HG03135 (cell line): ENCODE results near the gene TRMT5.

Source experiments
- ATAC-seq: cut with Tn5 transposase; IDR thresholded peaks from one replicate; pipeline ENCODE4 v1.9.1; 2021; ENCODE audit warnings: mild to moderate bottlenecking, moderate library complexity; ENCODE audit not compliant: unreplicated experiment

Gene TRMT5

DNA sequence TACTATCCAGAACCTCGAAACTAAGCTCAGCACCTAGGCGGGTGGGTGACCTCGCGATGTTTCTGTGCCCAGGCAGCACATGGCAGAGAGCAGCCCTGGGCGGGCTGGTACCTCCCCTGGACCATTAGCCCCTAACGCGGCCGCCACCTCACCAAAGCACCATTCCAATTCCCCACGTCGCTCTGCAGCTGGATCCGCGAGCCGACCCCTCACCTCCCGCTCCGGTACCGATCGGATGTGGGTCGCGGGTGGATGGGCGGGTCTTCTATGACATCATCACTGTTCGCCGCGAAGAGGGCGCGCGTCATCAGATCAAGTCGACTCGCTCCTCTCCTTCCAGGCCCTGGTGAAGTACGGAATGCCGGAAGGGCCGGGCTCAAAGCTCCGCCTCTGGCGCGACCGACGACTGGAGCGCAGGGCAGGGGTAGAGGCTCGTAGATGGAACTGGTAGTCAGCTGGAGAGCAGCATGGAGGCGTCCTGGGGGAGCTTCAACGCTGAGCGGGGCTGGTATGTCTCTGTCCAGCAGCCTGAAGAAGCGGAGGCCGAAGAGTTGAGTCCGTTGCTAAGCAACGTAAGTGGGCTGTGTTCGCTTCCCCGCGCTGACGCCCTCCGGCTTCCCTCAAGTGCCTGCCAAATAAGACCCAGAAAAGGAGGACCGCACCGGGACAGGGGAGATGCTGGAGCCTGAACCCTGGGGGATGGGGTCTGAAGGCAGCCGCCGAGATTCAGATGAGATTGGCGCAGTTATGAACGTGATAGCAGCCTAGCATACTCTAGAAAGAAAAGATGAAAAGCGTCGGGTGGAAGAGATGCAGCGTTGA is at the start of gene TRMT5, which contains the start of gene SLC38A6:
TSS of gene TRMT5 (minus strand) at position 269 of the 822 bp plus-strand sequence. CDS start at position 163, 106 bp downstream.
TSS of gene SLC38A6 (plus strand) at position 435 of the 822 bp plus-strand sequence. CDS start at position 468, 33 bp downstream.
- ATAC-seq, result peak; percentile 86

GRCh38 chr14:61026526-61026925 is 45.6 kb upstream of the TRMT5 start:
- no peak for ATAC-seq

DNA sequence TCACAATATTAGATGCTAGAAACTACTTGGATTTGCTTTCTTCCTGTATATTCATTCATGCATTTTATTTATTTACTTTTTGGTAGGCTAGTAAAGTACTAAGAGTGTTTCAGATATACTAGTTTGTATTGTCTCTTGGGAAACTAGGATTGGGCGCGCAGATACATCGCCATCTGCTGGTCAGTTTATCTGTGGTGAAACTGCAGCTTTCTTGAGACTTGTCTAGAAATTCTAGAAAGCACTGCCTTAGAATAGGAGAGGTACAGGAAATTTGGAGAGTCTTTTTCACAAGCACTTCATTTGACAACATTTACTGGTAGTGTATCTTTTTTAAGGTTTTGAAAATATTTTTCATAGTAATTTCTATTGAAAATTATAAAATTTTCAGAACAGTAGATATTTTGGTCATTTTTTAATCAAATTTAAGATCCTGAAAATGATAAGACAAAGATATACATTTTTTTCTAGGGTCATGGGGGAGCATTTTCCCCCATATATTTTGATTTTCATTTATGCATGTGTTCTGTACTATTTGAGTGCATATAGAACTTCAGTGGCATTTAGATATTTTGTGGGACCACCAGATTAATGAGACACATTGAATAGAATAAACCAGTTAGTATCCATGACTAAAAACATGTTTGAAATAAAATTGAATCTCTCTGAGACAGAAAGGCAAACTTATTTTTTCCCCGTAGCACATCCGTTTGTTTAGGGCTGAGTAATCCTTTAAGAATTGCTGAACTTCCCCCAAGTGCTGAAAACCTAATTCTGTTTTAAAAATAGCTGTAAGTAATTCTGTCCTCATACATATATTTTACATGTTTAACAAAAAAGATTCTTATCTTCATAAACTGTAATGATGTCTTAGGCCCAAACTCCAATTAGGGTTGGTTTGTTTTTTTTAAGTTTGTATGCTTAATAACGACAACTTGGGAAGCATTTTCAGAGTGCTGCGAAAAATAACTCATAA is 44.7 kb upstream of the TRMT5 start:
- no peak for ATAC-seq

DNA sequence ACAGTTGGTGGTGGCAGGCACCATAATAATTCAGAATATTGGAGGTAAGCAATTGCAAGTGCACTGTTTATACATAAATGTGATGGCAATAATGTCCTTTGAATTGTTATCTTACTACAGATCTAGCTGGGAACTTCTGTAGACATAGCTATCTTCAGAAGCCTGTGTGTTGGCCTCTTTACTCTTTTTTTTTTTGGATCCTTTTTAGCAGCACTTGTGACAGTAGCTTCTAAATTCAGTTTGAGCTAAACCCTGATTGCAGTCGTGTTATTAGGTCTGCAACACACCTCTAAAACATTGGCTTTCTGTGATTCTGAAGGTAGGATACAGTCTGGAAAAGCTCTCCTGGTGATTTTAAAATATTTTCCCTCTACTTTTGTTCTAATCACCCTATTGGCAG is 38.7 kb upstream of the TRMT5 start:
- ATAC-seq, result no peak

DNA sequence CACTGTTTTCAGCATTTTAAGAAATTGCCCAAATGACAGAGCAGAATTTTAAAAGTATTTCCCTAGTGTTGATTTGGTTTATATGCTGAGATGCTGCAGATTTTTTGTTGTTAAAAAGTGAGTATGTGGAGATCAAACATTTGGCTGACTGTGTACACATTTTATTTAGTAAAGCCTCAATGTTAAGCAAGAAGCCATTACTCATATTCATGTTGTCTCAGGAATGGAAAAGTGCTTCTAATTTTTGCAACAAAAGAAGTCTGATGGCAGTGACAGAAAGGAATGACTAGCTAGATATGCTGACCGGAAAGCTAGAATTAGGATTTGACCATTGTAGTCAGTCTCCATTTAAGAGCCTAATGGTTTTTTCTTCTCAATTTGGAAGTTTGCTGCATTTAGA is 22.7 kb upstream of the TRMT5 start:
- no peak for ATAC-seq

DNA sequence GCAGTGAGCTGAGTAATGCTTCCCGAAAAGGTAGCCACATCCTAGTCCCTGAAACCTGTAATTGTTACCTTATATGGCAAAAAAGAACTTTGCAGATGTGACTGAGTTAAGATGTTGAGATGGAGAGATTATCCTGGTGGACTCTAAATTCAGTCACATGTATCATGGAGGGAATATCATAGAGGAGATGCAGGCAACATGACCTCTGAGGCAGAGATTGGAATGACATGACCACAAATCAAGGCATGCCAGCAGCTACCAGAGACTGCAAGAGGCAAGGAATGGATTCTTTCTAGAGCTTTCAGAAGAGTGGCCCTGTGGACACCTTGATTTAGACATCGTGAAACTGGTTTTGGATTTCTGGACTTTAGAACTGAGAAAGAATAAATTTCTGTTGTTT is 18.7 kb upstream of the TRMT5 start:
- no peak for ATAC-seq

GRCh38 chr14:60998617-60999016 is 17.7 kb upstream of the TRMT5 start:
- ATAC-seq, result no peak

DNA sequence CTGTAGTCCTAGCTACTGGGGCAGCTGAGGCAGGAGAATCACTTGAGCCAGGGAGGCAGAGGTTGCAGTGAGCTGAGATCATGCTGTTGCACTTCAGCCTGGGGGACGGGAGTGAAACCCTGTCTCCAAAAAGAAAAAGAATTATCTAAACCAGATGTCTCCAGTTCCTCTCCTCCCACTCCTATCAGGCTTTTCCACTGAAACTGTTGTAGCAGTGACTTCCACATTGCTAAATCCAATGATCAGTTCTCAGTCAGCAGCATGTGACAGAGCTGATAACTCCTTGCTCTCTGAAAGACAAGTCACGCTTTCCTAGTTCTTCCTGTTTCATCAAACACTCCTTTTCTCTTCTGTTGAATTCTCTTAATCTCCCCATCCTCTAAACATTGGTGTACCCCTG is 8.7 kb upstream of the TRMT5 start:
- no peak for ATAC-seq

DNA sequence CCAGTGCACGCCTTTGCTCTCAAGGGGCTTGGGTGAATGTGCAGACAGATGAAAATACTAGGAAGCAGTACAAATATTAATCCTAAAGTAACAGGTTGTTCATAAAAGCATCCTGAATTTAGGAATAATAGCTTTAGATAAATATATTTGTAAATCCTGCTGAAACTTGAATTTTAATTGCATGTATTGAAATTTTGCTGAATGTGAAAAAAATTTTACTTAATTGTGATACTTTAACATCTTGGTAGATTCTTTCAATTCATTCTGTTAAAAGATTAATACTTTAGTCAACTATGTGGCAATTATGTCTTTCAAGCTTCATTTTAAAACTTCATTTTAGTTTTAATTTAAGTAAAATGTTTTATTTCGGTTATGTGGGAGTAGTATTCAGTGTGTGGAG is 5.6 kb upstream of the TRMT5 start:
- no peak for ATAC-seq

DNA sequence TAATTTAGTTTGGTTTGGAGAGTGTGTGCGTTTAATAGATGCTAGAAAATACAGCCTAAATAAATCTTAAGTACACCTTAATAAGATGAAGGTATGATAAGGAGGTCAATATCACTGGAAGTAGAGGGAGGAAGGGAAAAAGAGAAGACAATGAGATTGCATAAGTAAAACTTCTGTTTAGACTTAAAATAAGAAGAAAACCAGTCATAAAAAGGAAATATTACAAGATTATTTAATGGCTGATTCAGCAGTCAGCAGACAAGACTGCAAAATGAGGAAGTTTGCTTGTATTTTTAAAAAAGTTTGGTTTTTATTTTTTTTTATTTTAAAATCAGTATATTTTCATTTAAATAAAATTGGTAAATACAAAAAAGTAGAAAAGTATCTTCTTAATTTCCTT is 3.3 kb upstream of the TRMT5 start:
- ATAC-seq, result no peak

DNA sequence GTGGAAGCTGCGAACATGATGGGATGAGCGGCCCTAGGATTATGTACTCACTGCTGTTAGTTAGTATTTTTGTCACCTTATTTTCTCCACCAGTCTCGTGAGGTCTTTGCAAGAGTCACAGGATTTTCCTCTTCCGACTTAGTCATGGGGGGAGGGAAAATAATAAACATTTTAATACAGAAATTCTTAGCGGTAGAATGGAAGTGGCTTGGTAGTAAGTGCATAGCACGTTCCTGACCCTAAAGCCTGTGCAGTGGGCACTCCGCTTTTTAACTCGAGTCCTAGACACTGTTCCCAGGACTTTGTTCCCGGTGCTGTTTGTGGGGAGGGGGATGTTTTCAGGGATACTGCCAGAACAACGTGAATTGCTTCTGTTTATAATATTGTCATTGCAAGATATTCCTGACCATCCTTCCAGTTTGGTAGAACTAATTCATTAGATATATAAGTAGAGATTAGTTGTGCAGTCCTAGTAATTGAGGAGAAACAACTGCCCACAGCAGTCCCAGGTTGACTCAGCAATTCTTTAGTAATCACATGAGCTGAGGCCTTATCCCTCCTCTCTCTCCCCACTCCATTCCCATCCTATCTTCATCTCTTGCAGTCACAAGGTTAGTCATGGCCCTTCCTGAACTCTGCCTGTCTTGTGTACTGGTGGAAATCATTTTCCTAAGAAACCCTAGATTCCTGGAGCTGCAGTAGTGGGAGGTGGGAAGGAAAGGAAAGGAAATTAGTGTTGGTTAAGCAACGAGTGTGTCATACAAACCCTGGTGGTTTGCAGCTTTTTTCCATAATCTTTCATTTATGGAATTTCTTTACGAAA is 965 bp upstream of the TRMT5 start:
- no peak for ATAC-seq

DNA sequence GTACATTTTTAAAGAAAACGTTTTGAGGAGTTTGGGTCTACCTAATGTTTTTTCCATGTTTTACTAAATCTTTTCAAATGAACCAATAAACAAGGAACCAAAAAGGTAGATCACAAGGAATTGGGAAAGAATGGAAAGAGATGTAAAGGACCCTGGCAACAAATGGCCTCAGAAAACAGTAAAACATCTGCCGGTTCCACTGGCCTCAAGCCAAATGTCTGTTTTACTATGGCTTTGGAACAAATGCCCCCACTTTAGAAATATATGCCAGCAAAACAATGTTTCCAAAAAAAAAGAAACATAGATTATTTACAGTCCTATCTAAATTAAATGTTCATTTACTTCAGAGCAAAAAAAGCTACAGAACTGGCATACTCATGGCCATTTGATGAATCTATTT is 3.0 kb downstream of the TRMT5 start:
- no peak for ATAC-seq

DNA sequence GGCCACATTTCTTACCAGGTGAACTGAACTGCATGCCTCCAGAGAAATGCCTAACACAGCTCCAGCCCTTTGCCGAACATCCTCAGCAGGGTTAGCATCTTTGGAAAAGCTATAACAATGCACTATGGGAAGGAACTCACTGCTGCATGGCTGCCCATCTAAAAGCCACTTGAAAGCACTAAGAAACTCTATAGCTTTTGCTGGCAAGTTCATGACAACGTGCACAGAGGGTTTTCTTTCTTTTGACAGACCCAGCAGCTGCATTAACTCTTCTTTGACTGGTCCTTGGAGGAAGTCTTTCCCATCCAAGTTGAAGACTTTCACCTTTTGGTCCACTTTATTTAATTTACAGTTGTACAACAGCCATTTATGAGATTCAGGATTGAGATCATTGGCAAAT is 5.3 kb downstream of the TRMT5 start:
- ATAC-seq, result no peak

DNA sequence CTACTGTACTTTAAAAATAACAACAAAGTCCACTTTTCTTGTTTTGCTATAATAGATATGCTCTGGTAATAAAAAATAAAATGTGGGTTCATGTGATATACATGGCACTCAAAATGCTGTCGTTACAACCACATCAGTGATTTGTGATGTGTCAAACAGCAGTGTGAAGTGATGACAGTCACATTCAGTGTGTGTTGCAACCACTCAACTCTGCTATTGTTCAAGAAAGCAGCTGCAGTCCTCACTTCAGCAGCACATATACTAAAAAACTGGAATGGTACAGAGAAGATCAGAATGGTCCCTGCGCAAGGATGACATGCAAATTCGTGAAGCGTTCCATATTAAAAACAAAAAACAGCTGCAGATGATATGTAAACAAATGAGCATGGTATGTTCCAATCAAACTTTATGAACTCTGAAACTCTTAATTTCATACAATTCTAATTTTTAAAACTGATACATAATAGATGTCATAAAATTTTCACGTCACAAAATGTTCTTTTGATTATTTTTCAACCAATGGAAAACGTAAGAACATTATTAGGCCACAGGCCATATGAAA is 6.7 kb downstream of the TRMT5 start:
- ATAC-seq, result no peak

- no peak for ATAC-seq
These were observed 7.8 kb downstream of the TRMT5 start for GRCh38 chr14:60973070-60973469.

DNA sequence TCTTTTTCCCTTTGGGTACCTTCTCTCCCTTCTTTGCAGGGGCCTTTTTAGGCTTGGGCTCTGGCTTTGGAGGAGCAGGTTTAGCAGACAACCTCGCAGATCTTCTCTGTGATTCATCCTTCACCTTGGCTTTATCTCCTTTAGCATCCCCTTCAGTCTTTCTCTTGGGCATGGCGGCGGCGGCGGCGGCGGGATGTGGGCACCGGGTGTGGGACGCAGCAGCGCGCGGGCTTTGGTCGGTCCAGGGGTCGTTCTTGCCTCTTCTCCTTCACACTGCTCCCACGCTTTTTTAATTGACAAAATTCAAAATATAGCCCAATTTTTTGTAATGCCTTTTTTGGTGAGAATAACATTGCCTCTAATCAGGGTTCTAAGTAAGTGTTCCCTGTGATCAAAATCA is 8.6 kb downstream of the TRMT5 start:
- no peak for ATAC-seq

- ATAC-seq, result no peak
These were observed 9.6 kb downstream of the TRMT5 start for GRCh38 chr14:60971271-60971670.

- ATAC-seq, result no peak
These were observed 10.7 kb downstream of the TRMT5 start for GRCh38 chr14:60970146-60970545.

- ATAC-seq, result no peak
These were observed 12.2 kb downstream of the TRMT5 start for GRCh38 chr14:60968671-60969070.

GRCh38 chr14:60968099-60968498 is 12.8 kb downstream of the TRMT5 start:
- no peak for ATAC-seq

DNA sequence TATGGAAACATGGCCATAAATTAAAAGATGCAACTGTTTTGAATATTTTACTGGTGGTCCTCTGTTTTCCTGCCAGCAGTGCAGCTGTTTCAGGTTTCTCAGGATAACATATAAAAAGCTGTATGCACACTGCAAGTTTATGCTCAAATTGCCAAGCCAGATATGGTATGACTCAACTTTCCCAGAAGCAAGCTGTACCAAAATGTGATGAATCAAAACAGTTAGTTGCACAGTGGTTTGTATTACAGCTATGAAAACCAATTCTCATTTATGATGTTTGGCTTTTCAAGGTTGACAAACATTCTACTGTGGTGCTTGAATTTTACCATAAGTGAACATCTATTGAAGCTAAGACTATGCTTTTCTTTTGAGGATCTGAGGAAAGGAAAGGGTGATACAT is 15.5 kb downstream of the TRMT5 start:
- no peak for ATAC-seq
